Measurements from ENCODE around the gene INHA.

Gene INHA

DNA sequence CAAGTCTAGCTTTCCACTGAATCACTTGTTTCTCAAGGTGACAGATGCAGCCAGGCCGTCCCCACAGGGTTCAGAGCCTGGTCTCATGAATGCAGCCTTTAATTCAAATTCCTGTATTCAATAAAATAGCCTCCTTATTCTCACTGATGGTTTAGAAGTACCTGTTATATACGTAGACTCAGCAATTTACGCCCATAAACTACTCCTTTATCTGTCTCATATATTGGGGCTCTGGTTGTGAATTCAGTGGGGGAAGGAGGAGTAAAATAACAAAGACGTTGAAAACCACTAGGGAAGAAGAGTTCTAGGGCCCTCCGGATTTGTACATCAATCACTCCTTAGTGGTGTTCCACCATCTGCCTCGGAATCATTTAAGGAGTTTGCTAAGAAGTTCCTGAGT is 2.5 kb upstream of the INHA start:
- no peak for DNase-seq
- TF ChIP-seq POLR2A (IDR thresholded peaks at IDR 0.05; ENCODE audit: low read length) (no peak), GATA1 (IDR thresholded peaks at IDR 0.05; ENCODE audit: low read depth, low read length) (no peak)

DNA sequence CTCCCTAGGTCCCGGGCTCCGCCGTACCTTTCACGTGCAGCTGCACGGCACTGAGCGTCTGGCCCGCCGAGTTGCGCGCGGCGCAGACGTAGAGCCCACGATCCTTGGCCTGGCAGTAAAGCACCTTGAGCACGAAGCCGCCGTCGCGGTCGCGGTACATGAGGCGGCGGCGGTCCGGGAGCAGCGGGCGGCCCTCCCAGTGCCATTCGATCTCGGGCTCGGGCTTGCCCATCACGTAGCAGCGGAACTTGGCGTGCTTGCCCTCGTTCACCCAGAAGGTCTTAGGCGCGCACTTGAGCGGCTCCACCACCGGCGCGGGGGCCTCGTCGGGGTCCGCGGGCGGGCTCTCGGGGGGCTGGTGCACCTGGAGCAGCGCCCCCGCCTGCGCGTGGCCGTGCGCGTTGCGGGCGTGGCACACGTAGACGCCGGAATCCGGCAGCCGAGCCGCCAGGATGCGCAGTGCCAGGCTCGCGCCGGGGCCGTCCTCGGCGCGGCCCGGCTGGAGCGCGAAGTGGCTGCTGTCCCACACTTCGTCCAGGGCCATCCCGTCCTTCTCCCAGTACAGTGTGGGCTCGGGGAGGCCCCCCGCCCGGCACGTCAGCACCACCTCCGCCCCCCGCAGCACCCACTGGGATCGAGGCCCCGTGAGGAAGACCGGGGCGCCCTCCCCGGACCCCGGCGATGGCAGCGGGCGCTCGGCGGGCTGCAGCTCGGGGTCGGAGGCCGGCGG is 1.8 kb upstream of the INHA start:
- DNase-seq: peak; percentile 42 to 43
- TF ChIP-seq POLR2A (IDR thresholded peaks at IDR 0.05; ENCODE audit: low read length) (no peak), GATA1 (IDR thresholded peaks at IDR 0.05; ENCODE audit: low read depth, low read length) (no peak)

DNA sequence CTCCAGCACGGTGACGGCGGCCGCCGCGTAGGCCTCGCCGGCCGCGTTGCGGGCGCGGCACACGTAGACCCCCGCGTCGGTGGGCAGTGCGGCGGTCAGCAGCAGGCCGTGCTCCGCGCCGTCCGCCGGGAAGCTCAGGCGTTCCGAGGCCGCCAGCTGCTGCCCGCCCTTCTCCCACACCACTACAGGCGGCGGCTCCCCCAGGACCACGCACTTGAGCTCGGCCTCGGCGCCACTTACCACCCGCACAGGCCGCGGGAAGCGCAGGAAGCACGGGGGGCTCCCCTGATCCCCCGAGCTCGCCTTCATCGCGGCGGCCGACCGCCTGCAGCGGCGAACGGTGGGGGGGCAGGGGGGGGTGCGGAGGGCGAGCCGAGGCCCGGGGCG is 1.2 kb upstream of the INHA start:
- DNase-seq: peak; percentile 42 to 48
- TF ChIP-seq POLR2A (IDR thresholded peaks at IDR 0.05; ENCODE audit: low read length) (no peak), GATA1 (IDR thresholded peaks at IDR 0.05; ENCODE audit: low read depth, low read length) (no peak)

DNA sequence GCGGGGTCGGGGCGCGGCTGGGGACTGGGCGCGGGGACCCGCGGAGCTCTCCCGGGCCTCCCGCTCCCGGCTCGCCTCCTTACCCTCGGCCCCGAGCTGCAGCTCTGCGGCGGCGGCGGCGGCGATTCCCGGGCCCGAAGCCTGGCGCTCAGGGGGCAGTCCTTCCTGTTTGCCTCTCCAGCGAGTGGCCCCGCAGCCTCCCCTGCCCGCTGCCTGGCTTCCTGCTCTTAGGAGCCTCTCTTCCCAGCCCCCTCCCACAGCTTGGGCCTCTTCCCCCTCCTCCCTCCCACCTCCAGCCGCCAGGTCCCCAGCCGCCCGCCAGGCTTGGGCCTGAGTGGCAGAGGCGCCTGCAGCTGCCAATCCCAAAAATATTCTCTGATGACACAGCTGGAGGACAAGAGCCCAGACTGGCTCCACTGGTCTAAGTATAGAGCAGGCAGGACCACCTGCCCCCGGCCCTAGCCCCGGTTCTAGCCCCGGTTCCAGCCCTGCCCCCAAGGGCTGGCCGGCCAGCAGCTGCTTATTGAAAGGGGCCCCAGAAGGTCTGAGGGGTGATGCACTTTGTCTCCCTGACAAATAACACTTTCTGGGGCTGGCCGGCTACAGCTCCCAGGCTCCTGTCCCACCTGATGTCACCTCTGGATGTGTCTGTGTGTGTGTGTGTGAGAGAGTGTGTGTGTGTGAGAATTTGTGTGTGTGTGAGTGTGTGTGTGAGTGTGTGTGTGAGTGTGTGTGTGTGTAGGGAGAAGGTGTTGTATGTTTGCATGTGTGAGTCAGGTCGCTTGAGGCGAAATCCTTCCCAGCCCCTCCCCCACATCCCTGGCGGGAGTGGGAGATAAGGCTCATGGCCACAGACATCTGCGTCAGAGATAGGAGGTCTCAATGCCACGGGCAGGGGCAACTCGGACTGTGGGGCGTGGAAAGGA is 536 bp upstream of the INHA start, which contains the start of gene OBSL1:
OBSL1 (minus strand) TSS at position 229 of the 926 bp plus-strand sequence. CDS start 307 bp downstream, outside the sequence.
- no peak for TF ChIP-seq GATA1 (IDR thresholded peaks at IDR 0.05; ENCODE audit: low read depth, low read length)
- no peak for TF ChIP-seq POLR2A (IDR thresholded peaks at IDR 0.05; ENCODE audit: low read length)
- DNase-seq: peak; percentile 86 to 91

DNA sequence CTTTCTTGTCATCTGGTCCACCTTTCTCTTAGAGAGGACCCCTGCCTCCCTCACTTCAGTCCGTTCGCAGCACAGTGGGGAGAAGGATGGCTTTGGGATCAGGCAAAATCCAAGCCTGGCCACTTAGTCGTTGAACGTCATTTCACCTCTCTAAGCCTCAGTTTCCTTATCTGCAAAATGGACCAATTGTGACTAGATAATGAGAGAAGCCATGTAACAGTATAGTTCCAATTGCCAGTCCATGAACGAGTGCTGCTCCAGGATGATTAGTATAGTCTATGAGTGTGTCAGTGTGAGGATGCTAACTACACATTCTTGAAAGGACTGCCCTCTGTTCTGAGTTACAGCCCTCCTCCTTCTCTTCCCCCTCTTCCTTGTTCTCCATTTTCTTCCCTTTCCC is 1.1 kb downstream of the INHA start:
- no peak for DNase-seq
- TF ChIP-seq POLR2A (IDR thresholded peaks at IDR 0.05; ENCODE audit: low read length) (no peak), GATA1 (IDR thresholded peaks at IDR 0.05; ENCODE audit: low read depth, low read length) (no peak)

DNA sequence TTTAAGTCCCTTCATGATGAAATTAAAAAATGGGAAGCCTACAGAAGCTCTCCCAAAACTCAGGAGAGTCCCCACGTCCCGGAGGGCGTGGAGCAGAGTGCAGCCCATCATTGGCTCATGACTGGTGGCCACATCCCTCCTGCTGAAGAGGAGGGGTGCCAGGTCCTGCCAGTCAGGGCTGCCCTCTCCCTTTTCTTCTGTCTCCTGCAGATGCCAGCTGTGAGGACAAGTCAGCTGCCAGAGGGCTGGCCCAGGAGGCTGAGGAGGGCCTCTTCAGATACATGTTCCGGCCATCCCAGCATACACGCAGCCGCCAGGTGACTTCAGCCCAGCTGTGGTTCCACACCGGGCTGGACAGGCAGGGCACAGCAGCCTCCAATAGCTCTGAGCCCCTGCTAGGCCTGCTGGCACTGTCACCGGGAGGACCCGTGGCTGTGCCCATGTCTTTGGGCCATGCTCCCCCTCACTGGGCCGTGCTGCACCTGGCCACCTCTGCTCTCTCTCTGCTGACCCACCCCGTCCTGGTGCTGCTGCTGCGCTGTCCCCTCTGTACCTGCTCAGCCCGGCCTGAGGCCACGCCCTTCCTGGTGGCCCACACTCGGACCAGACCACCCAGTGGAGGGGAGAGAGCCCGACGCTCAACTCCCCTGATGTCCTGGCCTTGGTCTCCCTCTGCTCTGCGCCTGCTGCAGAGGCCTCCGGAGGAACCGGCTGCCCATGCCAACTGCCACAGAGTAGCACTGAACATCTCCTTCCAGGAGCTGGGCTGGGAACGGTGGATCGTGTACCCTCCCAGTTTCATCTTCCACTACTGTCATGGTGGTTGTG is 2.6 kb downstream of the INHA start:
- DNase-seq: no peak
- TF ChIP-seq GATA1 (IDR thresholded peaks at IDR 0.05; ENCODE audit: low read depth, low read length) (no peak), POLR2A (IDR thresholded peaks at IDR 0.05; ENCODE audit: low read length) (no peak)

DNA sequence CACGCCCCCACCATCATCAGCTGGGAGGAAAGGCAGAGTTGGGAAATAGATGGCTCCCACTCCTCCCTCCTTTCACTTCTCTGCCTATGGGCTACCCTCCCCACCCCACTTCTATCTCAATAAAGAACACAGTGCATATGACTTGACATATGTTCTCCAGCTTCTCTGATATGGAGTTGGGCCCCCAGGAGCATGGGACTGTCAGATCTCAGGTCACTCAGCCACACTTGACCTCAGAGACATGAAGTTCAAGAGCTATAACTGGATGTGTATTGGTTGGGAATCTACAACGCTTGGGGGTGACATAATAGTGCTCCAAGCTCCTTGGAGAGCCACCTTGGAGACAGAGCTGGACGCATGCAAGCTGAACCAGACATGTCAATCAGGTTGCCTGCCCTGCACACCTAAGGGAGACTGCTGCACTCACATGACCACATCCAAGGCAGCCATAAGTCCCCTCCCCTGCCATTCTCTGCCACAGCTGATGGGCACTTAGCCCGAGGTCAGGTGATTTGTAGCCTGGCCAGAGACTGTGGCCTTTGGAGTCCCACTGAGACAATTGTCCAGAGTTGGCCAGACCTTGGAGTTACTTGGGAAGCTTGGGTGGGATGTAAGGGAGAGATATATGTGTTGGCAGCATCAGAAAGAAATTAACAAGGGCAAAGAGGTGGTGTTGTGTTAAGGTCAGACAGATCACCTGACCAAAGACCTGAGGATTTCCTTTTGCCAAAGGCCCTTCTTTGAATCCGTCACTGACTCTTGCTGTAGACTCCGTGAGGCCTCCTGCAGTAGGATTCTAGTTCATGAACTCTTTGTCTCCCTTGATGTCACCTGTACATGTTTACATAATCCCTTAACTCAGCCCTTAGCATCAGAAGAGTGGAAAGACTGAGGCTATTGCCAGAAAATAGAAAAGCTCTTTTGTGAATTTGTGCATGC is 3.7 kb downstream of the INHA start:
- TF ChIP-seq POLR2A (IDR thresholded peaks at IDR 0.05; ENCODE audit: low read length): no peak
- no peak for TF ChIP-seq GATA1 (IDR thresholded peaks at IDR 0.05; ENCODE audit: low read depth, low read length)
- peak; percentile 46 to 73 for DNase-seq

DNA sequence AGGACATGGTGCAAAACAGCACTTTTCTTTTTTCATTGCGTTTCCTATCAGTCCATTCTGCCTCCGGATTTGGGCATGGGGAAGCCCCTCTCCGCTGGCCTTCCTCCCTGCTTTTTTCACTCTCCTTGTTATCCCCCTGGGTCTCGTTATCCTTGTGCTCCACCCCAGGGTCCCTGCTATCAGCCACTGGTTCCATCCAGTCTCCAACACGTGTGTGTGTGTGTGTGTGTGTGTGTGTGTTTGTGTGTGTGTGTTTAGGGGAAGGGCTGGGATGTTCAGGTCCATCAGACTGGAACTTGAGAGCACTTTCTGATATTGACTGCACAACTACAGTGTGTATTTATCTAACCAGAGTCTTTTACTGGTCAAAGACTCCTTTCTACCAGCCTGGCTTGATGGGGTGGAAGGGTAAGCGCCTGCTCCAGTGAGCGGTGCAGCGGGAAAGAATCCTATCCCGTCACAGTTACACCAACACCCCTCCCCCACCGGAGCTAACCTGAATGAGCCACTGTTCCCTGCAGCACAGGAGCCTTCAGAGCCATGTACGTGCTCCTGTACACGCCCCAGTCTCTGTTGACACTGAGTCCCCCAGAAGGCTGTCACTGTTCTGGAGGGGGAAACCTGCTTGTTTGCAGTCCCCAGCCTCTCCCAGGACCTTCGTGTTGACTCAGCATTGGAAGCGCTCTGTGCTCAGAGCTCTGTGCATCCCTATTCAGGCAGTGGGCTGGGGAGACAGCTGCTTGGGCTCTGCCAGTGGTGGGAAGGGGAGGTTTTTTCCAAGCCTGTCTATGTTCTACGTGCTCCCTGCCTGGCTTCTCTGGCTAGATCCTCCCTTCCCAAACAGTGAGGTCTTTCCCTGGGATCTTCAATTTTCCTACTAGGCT is 4.6 kb downstream of the INHA start:
- no peak for TF ChIP-seq POLR2A (IDR thresholded peaks at IDR 0.05; ENCODE audit: low read length)
- no peak for TF ChIP-seq GATA1 (IDR thresholded peaks at IDR 0.05; ENCODE audit: low read depth, low read length)
- no peak for DNase-seq

DNA sequence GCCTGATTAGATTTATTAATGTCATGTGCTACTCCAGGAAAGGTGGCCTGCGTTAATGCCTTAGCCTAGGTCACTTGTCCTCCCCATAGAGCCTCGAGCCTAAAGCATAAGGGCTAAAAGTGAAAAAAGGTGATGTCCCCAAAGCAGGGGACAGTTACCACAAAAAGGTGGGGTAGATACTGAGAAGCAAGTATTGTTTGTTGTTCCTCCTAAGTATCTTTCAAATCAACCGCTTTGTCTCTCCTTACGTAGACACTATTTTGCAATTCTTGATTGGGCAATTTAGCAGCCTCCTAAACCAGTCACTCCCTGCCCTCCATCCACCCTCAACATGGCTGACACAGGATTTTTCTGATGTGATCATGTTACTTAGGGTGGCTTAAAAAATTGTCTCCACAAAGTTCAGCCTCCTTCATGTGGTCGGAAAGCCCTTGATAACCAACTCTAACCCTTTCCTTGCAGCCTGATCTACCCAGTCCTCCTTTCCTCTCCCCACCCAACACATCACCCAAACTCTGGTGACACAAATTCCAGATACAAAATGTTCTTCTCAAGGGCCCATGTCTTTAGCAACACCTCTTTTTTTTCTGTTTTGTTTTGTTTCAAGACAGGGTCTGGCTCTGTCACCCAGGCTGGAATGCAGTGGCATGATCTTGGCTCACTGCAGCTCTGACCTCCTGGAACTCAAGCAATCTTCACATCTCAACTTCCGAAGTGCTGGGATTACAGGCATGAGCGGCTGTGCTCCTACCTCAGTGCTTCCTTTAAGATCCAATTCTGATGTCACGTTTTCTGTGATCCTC is 6.9 kb downstream of the INHA start:
- peak in 1 of 2 experiments; percentile 5 for DNase-seq
- TF ChIP-seq POLR2A (IDR thresholded peaks at IDR 0.05; ENCODE audit: low read length) (no peak), GATA1 (IDR thresholded peaks at IDR 0.05; ENCODE audit: low read depth, low read length) (no peak)

DNA sequence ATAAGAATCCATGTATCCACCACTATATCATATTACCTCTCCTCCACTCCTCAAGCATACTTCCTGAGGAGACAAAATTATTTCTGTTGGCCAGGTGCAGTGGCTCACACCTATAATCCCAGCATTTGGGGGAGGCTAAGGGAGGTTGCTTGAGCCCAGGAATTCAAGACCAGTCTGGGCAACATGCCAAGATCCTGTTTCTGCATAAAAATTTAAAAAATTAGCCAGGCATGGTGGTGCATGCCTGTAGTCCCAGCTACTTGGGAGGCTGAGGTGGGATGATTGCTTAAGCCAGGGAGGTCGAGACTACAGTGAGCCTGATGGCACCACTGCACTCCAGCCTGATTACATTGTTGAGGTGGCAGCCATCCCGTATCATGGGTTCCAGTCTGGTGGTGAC is 9.2 kb downstream of the INHA start:
- DNase-seq: no peak
- TF ChIP-seq POLR2A (IDR thresholded peaks at IDR 0.05; ENCODE audit: low read length) (no peak), GATA1 (IDR thresholded peaks at IDR 0.05; ENCODE audit: low read depth, low read length) (no peak)

DNA sequence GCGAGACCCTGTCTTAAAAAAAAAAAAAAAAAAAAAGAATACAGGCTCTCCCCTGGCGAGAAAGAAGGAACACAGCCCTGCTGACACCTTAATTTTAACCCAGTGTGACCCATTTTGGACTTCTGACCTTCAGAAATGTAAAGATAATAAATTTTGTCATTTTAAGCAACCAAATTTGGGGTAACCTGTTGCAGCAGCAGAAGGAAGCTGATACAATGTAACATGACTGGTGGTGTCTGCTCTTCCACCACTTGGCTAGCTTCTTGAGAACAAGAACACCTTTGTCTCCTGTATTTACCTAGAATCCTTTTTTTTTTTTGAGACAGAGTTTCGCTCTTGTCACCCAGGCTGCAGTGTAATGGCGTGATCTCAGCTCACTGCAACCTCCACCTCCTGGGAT is 19.0 kb downstream of the INHA start:
- no peak for DNase-seq
- TF ChIP-seq GATA1 (IDR thresholded peaks at IDR 0.05; ENCODE audit: low read depth, low read length) (no peak), POLR2A (IDR thresholded peaks at IDR 0.05; ENCODE audit: low read length) (no peak)
